Mucosa of stomach (tissue), 1 donor: Measurements from ENCODE around the gene HELLS.
"Not testable (repeated sequence)": the region's sequence is repeated elsewhere in the genome, so short reads cannot be mapped to it uniquely, and the experiment has no call there.

ENCODE experiments used
- H3K27me3 ChIP-seq: one replicate; pipeline ENCODE4 v1.7.0; 2013; ENCODE audit warnings: mild to moderate bottlenecking, low read length; ENCODE audit not compliant: control insufficient read depth, insufficient read depth
- H3K36me3 ChIP-seq: one replicate; pipeline ENCODE4 v1.7.0; 2013; ENCODE audit warnings: low read length; ENCODE audit not compliant: control insufficient read depth, insufficient read depth
- H3K4me1 ChIP-seq: one replicate; pipeline ENCODE4 v1.7.0; 2013; ENCODE audit warnings: mild to moderate bottlenecking, low read length; ENCODE audit not compliant: control insufficient read depth, insufficient read depth
- H3K4me3 ChIP-seq: one replicate; pipeline ENCODE4 v1.7.0; 2013; ENCODE audit warnings: low read length
- H3K9ac ChIP-seq: one replicate; pipeline ENCODE4 v1.7.0; 2013; ENCODE audit warnings: mild to moderate bottlenecking, low read length, moderate library complexity
- H3K9me3 ChIP-seq: one replicate; pipeline ENCODE4 v1.7.0; 2013; ENCODE audit warnings: mild to moderate bottlenecking, low read length, moderate library complexity; ENCODE audit not compliant: control insufficient read depth
- donor health status: Pancreatic carcinoma.

HELLS gene

GRCh38 chr10:94549221-94549620 lies 3.6 kb downstream of the HELLS start:
- Histone ChIP-seq H3K36me3 (no peaks in the 10 kb centered on the region), H3K9me3 (no peaks in the 10 kb centered on the region), H3K4me1 (peaks cover 5% of the 10 kb centered on the region), H3K27me3 (no peaks in the 10 kb centered on the region), H3K9ac (no peak overlapping the region), H3K4me3 (no peak overlapping the region)

- H3K9me3 ChIP-seq, H3K4me1 ChIP-seq: not testable (repeated sequence)
Measured at GRCh38 chr10:94567714-94568307, 22.2 kb downstream of the HELLS start.

GRCh38 chr10:94571081-94571480 lies 25.5 kb downstream of the HELLS start:
- Histone ChIP-seq H3K9ac (no peak overlapping the region), H3K9me3 (no peaks in the 10 kb centered on the region), H3K4me3 (no peak overlapping the region), H3K27me3 (no peaks in the 10 kb centered on the region), H3K4me1 (no peaks in the 10 kb centered on the region), H3K36me3 (no peaks in the 10 kb centered on the region)

More at GRCh38 chr10:94567714-94568307, 22.2 kb downstream of the HELLS start:
- H3K9ac ChIP-seq, H3K4me3 ChIP-seq, H3K36me3 ChIP-seq, H3K27me3 ChIP-seq: not testable (repeated sequence)

GRCh38 chr10:94571528-94571927 lies 25.9 kb downstream of the HELLS start:
- Histone ChIP-seq H3K9me3 (no peaks in the 10 kb centered on the region), H3K9ac (no peak overlapping the region), H3K36me3 (no peaks in the 10 kb centered on the region), H3K4me1 (no peaks in the 10 kb centered on the region), H3K27me3 (no peaks in the 10 kb centered on the region), H3K4me3 (no peak overlapping the region)

- Histone ChIP-seq H3K4me1 (no peaks in the 10 kb centered on the region), H3K4me3 (no peak overlapping the region), H3K9ac (no peak overlapping the region), H3K27me3 (no peaks in the 10 kb centered on the region), H3K9me3 (no peaks in the 10 kb centered on the region), H3K36me3 (no peaks in the 10 kb centered on the region)
Measured at GRCh38 chr10:94578790-94579189, 33.2 kb downstream of the HELLS start.

- H3K4me3 ChIP-seq, result no peak overlapping the region
- no peaks in the 10 kb centered on the region for H3K4me1 ChIP-seq
- H3K36me3 ChIP-seq, result no peaks in the 10 kb centered on the region
- H3K27me3 ChIP-seq, result no peaks in the 10 kb centered on the region
- no peak overlapping the region for H3K9ac ChIP-seq
- no peaks in the 10 kb centered on the region for H3K9me3 ChIP-seq
Measured at GRCh38 chr10:94583124-94583523, 37.5 kb downstream of the HELLS start.

GRCh38 chr10:94591461-94592205 lies 46.0 kb downstream of the HELLS start:
- H3K4me3 ChIP-seq, result no peak overlapping the region
- no peaks in the 10 kb centered on the region for H3K36me3 ChIP-seq
- H3K9me3 ChIP-seq, result no peaks in the 10 kb centered on the region
- H3K4me1 ChIP-seq, result no peaks in the 10 kb centered on the region
- H3K27me3 ChIP-seq, result no peaks in the 10 kb centered on the region
- H3K9ac ChIP-seq, result no peak overlapping the region

- Histone ChIP-seq H3K4me1 (no peaks in the 10 kb centered on the region), H3K9me3 (no peaks in the 10 kb centered on the region), H3K27me3 (no peaks in the 10 kb centered on the region), H3K4me3 (no peak overlapping the region), H3K9ac (no peak overlapping the region), H3K36me3 (no peaks in the 10 kb centered on the region)
Measured at GRCh38 chr10:94602729-94603515, 57.3 kb downstream of the HELLS start.

GRCh38 chr10:94607111-94607510 lies 61.5 kb downstream of the HELLS start:
- Histone ChIP-seq H3K9me3 (no peaks in the 10 kb centered on the region), H3K36me3 (no peaks in the 10 kb centered on the region), H3K4me3 (no peak overlapping the region), H3K4me1 (no peaks in the 10 kb centered on the region), H3K9ac (no peak overlapping the region), H3K27me3 (no peaks in the 10 kb centered on the region)

- Histone ChIP-seq H3K4me1 (no peaks in the 10 kb centered on the region), H3K36me3 (no peaks in the 10 kb centered on the region), H3K27me3 (no peaks in the 10 kb centered on the region), H3K9ac (no peak overlapping the region), H3K4me3 (no peak overlapping the region), H3K9me3 (no peaks in the 10 kb centered on the region)
Measured at GRCh38 chr10:94608559-94608958, 63.0 kb downstream of the HELLS start.

- Histone ChIP-seq H3K36me3 (no peaks in the 10 kb centered on the region), H3K27me3 (no peaks in the 10 kb centered on the region), H3K4me1 (no peaks in the 10 kb centered on the region)
Measured at GRCh38 chr10:94614558-94614957, 69.0 kb downstream of the HELLS start.

GRCh38 chr10:94617389-94617944 lies 71.9 kb downstream of the HELLS start:
- Histone ChIP-seq H3K4me3 (no peak overlapping the region), H3K27me3 (no peaks in the 10 kb centered on the region), H3K4me1 (no peaks in the 10 kb centered on the region), H3K36me3 (no peaks in the 10 kb centered on the region), H3K9me3 (no peaks in the 10 kb centered on the region), H3K9ac (no peak overlapping the region)

More at GRCh38 chr10:94614558-94614957, 69.0 kb downstream of the HELLS start:
- Histone ChIP-seq H3K9me3 (no peaks in the 10 kb centered on the region), H3K4me3 (no peak overlapping the region), H3K9ac (no peak overlapping the region)
